ENCODE results near the gene CHRND. TPM values are rescaled to one million over a fixed set of nuclear protein-coding genes. Genes with fewer than 3 reads are reported as not detected.

Gene CHRND
- polyA plus RNA-seq, 3 donors, result not detected

GRCh38 chr2:232511336-232511890, 14.5 kb upstream of the CHRND start:
- H3K27me3 Mint-ChIP-seq (ENCODE audit: low read depth in 3 of 3), result peaks cover 7 to 20% (median 17%) of the 10 kb centered on the region in 3 donors
- H3K27ac Mint-ChIP-seq, result no peak overlapping the region

GRCh38 chr2:232512602-232513001, 13.4 kb upstream of the CHRND start:
- Histone ChIP-seq H3K4me2 (replicated peaks; ENCODE audit: extremely low read depth, low read length, poor library complexity, severe bottlenecking) (no peak overlapping the region), H3K27me3 (ENCODE audit: control insufficient read depth in 2 of 2, insufficient read depth in 2 of 2, low read length in 2 of 2) (no peaks in the 10 kb centered on the region), H3K9me3 (replicated peaks in 1 of 2; ENCODE audit: control insufficient read depth in 1 of 2, insufficient read depth in 1 of 2, low read length in 2 of 2) (no peaks in the 10 kb centered on the region), H3K79me2 (ENCODE audit: insufficient read depth, low read length) (no peaks in the 10 kb centered on the region), H3K4me1 (ENCODE audit: control insufficient read depth in 1 of 2, insufficient read depth in 2 of 2, low read length in 2 of 2) (no peaks in the 10 kb centered on the region), H3K27ac (ENCODE audit: low read depth in 1 of 2, low read length in 2 of 2) (no peak overlapping the region), H4K20me1 (ENCODE audit: insufficient read depth, low read length) (no peaks in the 10 kb centered on the region), H3K4me3 (replicated peaks in 1 of 3; ENCODE audit: low read depth in 2 of 3, low read length in 3 of 3) (no peak overlapping the region), H2AFZ (ENCODE audit: insufficient read depth, low read depth, low read length, poor library complexity, severe bottlenecking) (no peak overlapping the region), H3K9ac (ENCODE audit: insufficient read depth, low read length, poor library complexity, severe bottlenecking) (no peak overlapping the region), H3K36me3 (replicated peaks in 1 of 2; ENCODE audit: control insufficient read depth in 1 of 2, insufficient read depth in 2 of 2, low read length in 2 of 2) (no peaks in the 10 kb centered on the region)
- Mint-ChIP-seq H3K9me3 (peaks cover 0 to 4% (median 0%) of the 10 kb centered on the region in 7 donors), H3K4me3 (no peak overlapping the region), H3K27ac (peak overlapping the region in 1 of 7 donors; percentile 50), H3K36me3 (no peaks in the 10 kb centered on the region), H3K4me1 (no peaks in the 10 kb centered on the region), H3K27me3 (ENCODE audit: low read depth in 3 of 3) (peaks cover 7 to 16% (median 13%) of the 10 kb centered on the region in 3 donors)
- intact Hi-C loops (cut with micrococcal nuclease), result no loop called here
- TF ChIP-seq CTCF (IDR thresholded peaks at IDR 0.05), result no peak
- 93% methylated on average over 3 of the region's 10 CpGs for WGBS (ENCODE audit: insufficient coverage)
- no peak for DNase-seq

More at GRCh38 chr2:232511336-232511890, 14.5 kb upstream of the CHRND start:
- no peak for DNase-seq
- Histone ChIP-seq H3K9ac (ENCODE audit: insufficient read depth, low read length, poor library complexity, severe bottlenecking) (no peak overlapping the region), H4K20me1 (ENCODE audit: insufficient read depth, low read length) (no peaks in the 10 kb centered on the region), H3K9me3 (replicated peaks in 1 of 2; ENCODE audit: control insufficient read depth in 1 of 2, insufficient read depth in 1 of 2, low read length in 2 of 2) (no peaks in the 10 kb centered on the region), H3K36me3 (replicated peaks in 1 of 2; ENCODE audit: control insufficient read depth in 1 of 2, insufficient read depth in 2 of 2, low read length in 2 of 2) (no peaks in the 10 kb centered on the region), H2AFZ (ENCODE audit: insufficient read depth, low read depth, low read length, poor library complexity, severe bottlenecking) (no peak overlapping the region), H3K27me3 (ENCODE audit: control insufficient read depth in 2 of 2, insufficient read depth in 2 of 2, low read length in 2 of 2) (no peaks in the 10 kb centered on the region), H3K4me3 (replicated peaks in 1 of 3; ENCODE audit: low read depth in 2 of 3, low read length in 3 of 3) (no peak overlapping the region), H3K27ac (ENCODE audit: low read depth in 1 of 2, low read length in 2 of 2) (no peak overlapping the region), H3K4me2 (replicated peaks; ENCODE audit: extremely low read depth, low read length, poor library complexity, severe bottlenecking) (no peak overlapping the region), H3K4me1 (ENCODE audit: control insufficient read depth in 1 of 2, insufficient read depth in 2 of 2, low read length in 2 of 2) (no peaks in the 10 kb centered on the region), H3K79me2 (ENCODE audit: insufficient read depth, low read length) (no peaks in the 10 kb centered on the region)
- H3K36me3 Mint-ChIP-seq, result no peaks in the 10 kb centered on the region
- H3K4me1 Mint-ChIP-seq, result no peaks in the 10 kb centered on the region
- intact Hi-C loops (cut with micrococcal nuclease), result no loop called here
- TF ChIP-seq CTCF (IDR thresholded peaks at IDR 0.05), result no peak
- peaks cover 0 to 4% (median 0%) of the 10 kb centered on the region in 7 donors for H3K9me3 Mint-ChIP-seq
- WGBS (ENCODE audit: insufficient coverage), result 83% methylated on average over 10 of the region's 11 CpGs
- H3K4me3 Mint-ChIP-seq, result no peak overlapping the region
